VCaP (cell line): ENCODE data around the gene PPP1R3G.

Experiments used
- H3K27ac ChIP-seq: fragments of 450-650 bp; 2 replicates; pipeline ENCODE4 v1.5.1; 2017
- TF ChIP-seq, protein P1 (sequence below): fragments of 450-650 bp; conservative IDR thresholded peaks from 2 replicates; pipeline ENCODE4 v1.5.1; 2017; ENCODE audit warnings: mild to moderate bottlenecking, moderate library complexity

The PPP1R3G gene

GRCh38 chr6:5086294-5086890 is 1.3 kb downstream of the PPP1R3G start:
- TF ChIP-seq, protein P1, sequence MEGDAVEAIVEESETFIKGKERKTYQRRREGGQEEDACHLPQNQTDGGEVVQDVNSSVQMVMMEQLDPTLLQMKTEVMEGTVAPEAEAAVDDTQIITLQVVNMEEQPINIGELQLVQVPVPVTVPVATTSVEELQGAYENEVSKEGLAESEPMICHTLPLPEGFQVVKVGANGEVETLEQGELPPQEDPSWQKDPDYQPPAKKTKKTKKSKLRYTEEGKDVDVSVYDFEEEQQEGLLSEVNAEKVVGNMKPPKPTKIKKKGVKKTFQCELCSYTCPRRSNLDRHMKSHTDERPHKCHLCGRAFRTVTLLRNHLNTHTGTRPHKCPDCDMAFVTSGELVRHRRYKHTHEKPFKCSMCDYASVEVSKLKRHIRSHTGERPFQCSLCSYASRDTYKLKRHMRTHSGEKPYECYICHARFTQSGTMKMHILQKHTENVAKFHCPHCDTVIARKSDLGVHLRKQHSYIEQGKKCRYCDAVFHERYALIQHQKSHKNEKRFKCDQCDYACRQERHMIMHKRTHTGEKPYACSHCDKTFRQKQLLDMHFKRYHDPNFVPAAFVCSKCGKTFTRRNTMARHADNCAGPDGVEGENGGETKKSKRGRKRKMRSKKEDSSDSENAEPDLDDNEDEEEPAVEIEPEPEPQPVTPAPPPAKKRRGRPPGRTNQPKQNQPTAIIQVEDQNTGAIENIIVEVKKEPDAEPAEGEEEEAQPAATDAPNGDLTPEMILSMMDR = no peak

DNA sequence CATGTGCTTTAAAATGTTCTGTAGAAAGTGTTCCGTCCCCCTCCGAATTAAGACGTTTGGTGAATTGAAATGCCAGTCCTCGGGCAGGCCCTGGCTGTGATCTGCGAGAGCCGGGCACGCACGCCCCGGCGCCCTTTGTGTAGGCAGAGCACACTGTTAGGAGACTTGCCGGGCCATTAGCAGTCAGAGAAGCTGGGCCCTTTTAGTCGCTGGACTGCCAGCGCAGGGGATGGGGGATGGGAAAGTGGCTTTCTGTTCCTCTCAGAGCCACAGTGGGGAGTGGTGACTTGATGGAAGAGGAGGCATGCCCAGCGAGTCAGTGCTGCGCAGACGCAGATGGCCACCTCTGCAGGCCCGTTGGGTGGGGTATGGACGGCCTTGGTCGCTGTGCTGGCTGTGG is 2.2 kb downstream of the PPP1R3G start:
- H3K27ac ChIP-seq = no peak overlapping the region
- TF ChIP-seq, protein P1 = no peak

More at GRCh38 chr6:5086294-5086890, 1.3 kb downstream of the PPP1R3G start:
- H3K27ac ChIP-seq = no peak overlapping the region

DNA sequence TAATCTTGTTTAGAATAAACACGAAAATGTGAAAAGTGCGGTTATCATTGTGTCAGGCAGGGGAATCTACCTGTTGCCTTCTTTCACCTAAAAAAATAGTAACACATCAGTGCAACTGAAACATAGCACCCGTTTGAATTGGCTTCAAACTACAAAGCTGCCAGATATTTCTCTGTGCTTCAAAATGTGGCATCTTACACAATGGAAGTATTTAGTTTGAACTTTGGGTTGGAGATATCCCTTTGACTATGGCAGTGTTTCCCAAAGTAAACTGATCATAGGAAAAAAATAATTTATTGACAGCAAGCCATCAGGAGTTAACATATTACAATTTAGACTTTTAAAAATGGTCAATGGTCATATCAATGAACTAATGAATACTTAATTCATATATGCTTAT is 3.6 kb downstream of the PPP1R3G start:
- TF ChIP-seq, protein P1 = no peak
- no peak overlapping the region for H3K27ac ChIP-seq

DNA sequence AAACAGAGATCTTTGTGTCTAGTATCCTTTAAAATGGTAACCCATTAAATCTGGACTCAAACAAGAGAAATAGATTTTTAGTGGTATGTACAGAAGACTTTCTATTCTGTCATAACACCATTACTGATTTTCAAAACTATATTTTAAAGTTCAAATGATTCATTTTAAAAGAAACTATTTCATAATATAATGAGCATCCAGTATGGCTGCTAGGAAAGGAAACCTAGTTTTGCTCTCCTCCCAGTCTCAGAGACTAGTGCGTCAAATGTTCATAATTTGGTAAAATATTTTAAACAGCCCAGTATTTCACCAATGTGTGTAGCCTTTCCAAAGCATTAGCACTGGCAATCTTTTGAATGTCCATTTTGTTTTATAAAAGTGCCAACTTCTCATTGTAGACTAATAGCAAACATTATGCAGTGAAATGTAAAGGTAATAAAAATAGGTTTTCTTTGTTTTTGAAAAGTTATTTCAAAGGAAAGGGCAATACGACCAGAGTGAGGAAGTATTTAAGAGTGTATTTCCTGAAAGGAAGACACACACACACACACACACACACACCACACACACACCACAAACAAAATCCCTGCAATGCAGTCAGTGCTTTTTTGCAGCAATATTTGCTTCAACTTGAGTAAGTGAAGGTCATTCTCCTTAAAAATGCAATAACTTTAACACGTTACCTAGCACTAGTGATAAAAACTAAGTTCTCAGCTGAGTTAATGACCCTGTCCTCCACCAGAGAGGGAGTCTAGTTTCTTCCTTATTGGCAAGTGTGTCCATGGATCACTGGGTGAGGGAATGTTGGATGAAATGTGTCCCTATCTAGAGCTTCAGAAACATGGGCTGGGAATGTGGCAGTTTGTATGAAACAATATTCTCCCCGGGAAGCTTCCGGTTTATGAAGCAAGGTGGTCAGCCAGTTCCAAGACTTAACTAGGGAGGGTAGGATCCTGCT is 4.6 kb downstream of the PPP1R3G start:
- no peak overlapping the region for H3K27ac ChIP-seq
- TF ChIP-seq, protein P1 = no peak

- H3K27ac ChIP-seq = no peak overlapping the region
- TF ChIP-seq, protein P1 = no peak
Measured at GRCh38 chr6:5090603-5091002, 5.5 kb downstream of the PPP1R3G start.

GRCh38 chr6:5091210-5092069 is 6.3 kb downstream of the PPP1R3G start:
- H3K27ac ChIP-seq = no peak overlapping the region
- TF ChIP-seq, protein P1 = no peak
